ENCODE data around the gene MDFIC.

Gene MDFIC

DNA sequence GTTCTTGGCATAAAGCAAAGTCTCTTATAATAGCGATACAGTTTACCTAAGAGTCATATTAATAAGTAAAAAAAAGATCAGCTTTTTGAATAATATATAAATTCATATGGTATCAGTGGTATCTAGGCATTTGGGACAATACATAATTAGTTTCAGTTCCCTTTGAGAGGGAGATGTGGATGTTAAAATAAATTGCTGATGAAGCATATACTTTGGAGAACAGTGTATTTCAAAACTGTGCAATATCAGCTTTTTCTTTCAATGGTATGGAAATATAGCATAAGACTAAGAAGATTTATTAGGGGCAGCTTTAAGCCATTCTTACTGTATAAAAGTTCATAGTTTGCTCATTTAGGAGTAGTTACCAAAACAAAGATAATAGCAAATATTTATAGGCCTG is 35.5 kb downstream of the MDFIC start:
- no peak for DNase-seq

DNA sequence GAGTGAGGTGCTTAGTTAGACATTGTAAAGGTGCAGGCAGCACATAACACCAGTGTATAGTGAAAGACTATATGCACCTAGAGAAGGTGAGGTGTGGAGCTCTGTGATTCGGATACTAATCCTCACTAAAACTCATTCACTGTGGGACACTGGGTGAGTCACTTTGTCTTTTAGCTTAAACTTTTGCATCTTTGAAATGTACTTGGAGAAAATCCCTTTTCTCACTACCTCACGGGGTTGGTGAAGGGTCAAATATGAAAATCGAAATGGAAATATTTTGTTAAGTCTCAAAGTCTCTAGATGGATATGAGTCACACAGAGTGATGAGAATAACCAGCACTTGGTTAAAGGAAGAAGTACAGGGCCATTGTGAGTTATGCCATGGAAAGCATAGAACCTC is 38.0 kb downstream of the MDFIC start:
- no peak for DNase-seq

DNA sequence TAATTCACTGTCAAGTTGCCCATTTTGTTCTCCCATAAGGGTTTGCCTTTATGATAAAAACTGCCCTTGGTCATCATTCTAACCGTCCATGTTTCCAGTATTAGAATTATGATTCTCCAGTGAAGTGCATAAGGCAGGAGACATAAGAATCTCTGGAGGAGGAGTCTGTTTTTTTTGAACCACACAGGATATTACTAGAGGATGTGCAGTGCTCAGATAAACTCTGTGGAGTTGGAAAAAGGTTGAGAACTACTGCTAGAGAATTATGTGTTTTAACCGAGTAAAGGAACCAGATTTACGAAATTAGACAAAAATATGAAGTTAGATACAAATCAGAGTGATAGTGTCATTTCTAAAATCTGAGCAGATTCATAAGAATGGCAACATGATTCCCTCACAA is 40.5 kb downstream of the MDFIC start:
- no peak for DNase-seq

DNA sequence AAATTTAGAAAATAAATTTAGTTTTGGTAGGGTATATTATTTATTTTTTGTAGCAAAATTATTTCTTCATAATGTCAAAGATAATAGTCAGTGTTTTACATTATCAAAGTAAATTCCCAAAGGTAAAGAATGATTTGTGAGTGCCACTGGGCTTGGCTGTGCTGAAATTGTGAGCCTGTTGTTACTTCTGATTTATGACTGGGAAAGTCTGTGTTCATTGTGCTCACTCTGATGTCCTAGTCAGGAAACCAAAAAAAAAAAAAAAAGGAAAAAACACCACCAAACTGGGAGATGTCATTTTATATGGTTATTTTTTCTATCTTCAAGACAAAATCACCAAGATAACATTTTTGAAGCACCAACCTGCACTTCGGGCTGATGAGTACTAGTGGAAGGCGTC is 44.3 kb downstream of the MDFIC start:
- DNase-seq = no peak

DNA sequence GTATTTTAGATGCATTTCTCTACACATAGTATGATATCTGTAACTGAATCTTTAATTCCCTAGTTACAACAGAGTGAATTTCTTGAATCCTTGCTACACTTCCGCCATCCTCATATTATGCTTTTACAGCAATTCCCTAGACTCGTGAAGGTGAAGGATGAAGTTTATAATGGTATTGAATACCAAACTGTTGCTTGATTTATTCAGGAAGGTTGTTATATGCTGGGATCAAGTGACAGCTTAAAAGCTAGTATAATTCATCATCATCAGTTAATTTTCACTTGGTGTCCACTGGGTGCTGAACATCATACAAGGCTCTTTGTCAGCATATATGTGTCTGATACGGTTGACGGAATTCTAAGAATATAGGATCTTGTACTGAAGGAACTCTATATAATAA is 47.2 kb downstream of the MDFIC start:
- DNase-seq = no peak

DNA sequence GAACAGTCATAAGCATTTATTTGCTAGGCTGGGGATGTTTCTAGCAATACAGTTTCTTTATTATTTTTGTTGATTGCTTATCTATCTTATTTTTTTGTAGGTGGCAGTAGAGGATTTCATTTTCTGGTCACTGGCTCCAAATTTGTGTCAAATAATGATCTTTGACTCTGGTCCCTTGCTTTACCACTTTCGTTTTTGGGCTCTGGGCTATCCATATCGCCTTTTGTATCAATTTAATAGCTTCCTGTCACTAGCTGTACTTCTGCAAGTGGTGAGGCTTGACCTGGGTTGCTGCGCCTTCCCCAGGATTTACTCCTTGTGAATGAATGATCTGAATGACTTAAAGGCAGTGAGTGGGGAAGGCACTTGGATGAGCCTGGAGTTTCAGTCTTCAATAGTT is 48.4 kb downstream of the MDFIC start:
- DNase-seq = no peak

DNA sequence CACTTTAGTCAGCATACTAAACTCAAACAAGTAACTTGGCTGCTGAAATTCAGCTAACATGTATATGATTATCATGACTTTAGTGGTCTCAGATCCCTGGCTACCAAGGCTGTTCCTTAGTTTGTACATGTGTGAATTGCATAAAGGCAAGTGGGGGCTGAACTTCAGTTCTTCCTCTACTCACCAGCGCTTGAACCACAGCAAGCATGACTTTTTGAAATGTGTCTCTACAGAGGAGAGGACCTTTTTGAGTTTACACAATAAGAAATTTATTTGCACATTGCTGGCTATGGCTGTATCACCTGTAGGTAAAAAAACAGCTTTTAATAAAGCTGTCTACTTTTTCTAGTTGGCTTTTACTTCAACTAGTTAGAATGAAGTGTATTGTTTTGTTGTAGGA is 48.8 kb downstream of the MDFIC start:
- no peak for DNase-seq

DNA sequence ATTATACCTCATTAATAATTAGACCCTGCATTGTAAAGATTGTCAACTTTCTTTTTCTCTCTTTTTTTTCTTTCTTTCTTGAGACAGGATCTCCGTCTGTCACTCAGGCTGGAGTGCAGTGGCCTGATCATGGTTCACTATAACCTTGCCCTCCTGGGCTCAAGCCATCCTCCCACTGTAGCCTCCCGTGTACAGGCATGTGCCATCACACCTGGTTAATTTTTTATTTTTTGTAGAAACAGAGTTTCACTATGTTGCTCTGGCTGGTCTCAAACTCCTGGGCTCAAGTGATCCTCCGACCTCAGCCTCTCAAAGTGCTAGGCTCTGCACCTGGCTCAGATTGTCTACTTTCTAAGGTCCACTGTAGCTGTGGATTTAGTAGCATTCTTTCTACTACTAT is 50.7 kb downstream of the MDFIC start:
- DNase-seq = no peak

DNA sequence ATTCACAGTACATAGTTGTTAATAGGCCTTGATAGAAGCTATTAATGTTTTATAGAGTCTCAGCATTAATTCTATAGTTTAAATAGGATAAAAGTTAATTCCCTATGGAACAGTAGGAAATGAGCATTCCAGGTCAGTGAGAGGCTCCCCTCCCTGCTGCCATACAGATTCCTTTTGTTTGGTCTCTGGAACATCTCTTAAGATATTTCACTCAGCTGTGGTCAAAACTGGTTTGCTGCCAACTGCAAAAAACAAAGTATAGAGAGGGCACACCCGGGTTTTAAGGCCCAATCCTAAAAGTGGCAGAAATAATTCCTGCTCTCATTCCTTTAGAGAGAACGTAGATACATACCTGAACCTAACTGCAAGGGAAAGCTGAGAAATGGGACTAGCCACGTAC is 51.3 kb downstream of the MDFIC start:
- no peak for DNase-seq

DNA sequence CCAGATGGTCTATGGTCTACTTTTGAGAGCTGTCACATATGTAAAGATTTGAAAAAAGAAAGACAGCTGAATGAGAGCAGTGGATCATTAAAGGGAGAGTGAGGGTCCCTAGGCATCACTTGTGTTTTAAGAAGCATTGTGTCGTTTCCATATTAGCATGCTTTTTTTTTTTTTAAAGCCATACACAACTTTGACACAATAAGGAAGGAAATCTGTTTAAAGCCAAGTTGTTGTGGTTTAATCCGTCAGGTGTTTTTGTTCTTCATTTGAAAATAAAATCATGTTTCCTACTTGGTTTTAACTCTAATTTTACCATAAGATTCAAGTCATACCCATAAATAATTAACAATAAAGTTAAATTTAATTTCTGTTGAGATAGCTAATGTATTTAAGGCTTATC is 53.5 kb downstream of the MDFIC start:
- DNase-seq = no peak

DNA sequence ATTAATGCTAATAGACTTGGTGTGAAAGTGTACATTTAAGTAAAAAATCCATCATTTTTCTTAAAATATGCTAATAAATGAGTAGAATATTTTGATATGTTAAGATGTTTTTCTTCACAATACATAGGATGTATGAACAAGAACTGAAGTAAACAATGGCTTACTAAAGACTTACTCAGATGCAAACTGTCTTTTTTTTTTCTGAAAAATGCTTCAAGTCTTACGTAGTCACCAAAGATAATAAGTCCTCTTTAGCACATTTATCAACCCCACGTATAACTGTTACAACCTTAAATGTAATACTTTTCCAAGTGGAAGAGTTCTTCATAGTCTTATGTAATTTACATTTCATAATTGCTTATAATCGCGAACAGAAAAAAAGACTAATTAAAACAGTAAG is 54.8 kb downstream of the MDFIC start:
- DNase-seq = no peak

DNA sequence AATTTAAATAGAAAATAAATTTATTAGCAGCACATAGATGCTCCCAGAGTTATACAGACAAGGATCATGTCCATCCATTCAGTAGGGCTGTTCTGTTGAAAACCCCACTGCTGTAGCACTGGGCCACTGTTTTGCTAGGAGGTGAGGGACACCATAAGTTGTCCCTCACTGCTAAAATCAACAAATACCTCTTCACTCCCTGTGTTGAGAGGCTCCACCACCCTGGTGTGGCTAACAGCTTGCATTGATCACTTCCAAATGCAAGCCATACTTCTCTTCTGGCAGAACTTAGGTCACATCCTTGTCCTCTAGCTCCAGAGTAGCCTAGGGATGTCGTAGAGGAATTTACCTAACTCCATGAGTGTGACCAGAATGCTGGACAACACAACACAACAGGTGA is 55.4 kb downstream of the MDFIC start:
- no peak for DNase-seq

DNA sequence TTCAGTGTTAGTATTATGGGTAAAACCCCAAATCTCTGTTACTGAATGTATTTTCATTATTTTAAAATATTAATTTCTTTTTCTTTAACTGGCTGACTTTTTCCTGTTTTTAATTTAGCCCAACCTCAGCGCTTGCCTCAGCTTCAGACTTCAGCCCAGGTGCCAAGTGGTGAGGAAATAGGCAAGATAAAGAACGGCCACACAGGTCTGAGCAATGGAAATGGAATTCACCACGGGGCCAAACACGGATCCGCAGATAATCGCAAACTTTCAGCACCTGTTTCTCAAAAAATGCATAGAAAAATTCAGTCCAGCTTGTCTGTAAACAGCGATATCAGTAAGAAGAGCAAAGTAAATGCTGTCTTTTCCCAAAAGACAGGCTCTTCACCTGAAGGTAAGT is 57.5 kb downstream of the MDFIC start:
- DNase-seq = no peak

DNA sequence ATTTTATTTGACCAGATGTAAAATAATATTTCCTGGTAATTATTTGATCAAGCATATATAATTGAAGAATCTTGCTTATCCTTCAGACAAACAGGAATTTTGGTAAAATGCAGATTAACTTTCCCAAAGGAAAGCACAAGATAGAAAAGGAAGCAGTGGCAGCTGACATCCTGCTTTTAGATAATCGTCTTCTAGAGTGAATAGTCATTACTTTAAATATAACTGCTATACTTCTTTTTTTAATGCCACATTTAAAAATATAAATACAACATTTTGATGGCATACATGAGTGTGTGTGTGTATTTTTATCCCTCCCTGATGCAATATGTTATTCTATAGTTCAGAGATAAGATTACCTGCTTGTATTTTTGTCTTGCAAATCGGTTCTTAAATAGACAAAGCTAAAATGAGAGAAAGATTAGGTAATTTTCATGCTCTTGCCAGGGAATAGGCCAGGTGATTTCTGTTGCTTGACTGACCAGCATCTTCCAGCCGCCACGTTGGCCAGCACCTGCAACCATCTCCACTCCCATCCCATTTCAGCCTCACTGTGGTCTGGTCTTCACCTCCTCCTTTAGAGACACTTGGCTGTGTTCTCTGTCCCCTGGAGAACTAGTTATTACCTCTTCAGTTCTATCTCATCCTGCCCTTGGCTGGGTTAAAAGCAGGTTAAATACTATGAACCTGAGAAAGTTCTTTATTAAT is 58.1 kb downstream of the MDFIC start:
- DNase-seq = no peak

DNA sequence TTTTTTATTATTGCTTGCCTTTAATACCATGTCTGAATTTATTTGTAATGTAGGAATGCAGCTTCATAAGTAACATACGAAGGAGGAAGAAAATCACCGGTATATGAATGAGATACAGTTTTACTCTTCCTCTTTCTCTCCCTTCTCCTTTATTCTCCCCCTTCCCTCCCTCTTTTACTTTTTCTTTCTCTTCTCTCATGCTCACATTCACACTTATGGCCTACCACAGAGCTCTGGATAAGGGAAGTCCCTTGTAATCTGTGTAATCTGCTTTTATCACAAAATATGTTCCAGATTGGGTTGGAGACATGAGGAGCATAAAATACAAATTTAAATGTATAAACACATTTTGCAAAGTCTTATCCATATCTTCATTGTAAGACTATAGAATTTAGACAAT is 59.4 kb downstream of the MDFIC start:
- DNase-seq = no peak

DNA sequence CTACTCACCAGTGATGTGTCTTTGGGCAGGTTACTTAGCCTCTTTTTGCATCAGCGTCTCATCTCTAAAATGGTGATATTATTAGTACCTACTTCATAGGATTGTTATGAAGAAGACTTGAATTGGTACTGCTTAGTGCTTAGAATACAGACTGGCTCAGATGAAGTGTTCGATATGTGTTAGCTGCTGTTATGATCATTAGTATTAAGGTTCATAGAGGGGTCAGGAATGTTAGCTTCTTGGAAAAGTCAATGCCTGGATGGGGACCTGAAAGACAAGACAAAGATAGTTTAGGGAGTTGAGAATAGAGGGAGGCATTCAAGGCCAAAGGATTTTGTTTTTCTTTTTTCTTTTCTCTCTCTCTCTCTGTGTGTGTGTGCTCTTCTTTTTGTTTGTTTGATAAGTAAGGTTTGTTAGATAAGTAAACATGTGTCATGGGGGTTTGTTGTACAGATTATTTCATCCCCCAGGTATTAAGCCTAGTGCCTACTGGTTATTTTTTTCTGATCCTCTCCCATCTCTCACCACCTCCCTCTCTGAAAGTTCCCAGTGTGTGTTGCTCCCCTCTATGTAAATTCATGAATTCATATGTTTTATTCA is 63.3 kb downstream of the MDFIC start:
- DNase-seq = no peak

DNA sequence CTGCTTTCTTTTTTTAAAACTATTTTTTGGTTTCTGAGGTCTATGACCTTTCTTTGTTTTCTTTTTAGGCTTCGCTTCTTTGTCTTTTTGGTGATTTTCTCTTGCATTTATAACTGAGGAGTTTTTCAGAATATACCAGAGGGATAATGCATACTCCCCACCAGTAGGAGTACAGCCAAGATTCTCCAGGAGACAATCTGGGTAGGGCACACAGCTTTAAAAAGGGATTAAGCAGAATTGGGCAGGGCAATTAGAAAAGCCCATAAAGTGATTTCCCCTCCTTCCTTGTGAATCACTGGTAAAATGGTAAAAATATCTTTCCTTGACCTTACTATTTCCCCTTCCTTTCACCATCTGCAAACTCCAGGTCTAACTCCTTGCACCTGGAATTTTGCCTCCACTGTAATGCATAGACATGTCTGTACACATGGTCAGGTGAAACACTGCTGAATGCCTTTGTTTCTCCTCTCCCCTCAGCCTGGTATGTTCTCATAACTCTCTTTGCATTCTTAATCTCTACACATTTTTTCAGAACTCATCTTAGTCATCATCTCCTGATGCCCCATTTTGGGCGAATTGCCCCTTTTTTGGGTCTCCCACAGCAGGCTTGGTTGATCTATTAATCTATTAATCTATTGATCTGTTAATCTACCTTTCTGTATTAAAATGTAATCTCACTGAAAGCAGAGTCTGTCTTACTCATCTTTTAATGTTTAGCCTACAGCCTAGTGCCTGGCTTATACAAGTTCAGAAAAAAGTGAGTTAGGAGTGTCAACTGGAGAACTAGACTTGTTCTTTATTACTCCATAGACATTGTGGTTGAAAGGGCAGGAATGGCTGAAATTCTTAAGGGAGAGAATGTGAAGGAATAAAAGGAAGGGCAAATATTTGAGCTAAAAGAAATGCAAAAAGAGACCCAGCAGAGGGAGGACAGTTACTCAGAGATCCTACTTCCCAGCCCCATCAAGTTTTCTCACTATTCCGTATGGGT is 64.6 kb downstream of the MDFIC start:
- DNase-seq = no peak

DNA sequence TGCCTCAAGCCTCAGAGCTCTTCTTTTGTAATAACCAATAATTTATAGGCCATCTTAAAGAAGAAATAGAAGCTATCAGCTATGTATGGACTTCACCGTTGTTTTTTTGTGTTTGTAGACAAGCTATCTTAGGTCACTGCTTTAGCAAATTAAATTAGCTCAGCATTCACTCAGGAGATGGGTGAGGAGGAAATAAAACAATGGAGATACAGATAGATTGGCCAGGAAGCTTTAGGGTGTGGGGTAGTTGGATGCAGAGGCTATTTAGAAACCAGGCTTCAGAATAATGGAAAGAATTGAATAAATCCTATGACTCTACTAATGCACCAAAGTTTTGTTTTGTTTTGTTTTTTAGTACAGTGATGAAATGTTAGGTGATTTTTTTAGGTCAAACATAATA is 66.1 kb downstream of the MDFIC start:
- DNase-seq = no peak

DNA sequence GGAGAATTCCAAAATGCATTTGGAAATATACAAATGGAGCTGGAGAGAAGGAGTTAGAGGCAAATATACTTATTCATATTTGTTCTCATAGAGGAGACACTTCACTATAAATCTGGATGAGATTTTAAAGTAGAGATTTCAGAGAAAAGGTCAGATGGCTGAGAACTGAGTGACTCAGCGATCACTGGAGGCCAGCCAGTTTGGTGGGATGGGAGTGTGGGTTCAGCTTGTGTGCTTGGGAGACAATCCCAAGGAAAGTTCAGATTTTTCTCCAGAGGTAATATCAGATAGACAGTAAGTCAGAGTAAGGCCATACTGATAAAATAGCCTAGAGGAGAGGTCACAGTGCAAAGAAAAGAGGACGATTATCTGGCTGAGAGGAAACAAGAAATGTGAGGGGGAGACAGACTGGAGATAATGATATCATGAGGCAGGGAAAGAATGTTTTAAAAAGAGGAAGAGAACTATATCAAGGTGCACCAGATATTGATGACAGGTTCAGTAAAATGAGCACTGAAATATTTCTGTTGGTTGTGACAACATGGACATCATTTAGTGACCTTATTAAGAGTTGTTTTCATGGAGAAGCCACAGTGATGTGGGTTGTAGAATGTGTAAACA is 67.0 kb downstream of the MDFIC start:
- DNase-seq = no peak

DNA sequence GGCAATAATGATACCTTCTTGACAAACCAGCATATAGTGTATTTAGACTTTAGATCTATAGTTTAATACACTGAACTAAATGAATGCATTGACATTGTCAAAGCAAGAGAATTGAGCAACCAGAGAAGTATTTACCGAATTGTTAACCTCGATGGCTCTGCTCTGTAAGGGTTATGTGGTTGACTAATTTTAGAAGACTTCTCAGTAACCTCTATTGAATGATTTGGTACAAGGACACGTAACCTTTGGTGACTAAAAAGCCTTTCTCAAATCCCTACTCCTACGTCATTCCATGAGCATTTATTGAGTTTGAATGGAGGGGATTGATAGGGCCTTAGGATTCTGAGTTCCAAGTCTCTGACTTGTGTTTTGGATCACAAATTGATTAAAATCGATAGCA is 67.6 kb downstream of the MDFIC start:
- DNase-seq = no peak

DNA sequence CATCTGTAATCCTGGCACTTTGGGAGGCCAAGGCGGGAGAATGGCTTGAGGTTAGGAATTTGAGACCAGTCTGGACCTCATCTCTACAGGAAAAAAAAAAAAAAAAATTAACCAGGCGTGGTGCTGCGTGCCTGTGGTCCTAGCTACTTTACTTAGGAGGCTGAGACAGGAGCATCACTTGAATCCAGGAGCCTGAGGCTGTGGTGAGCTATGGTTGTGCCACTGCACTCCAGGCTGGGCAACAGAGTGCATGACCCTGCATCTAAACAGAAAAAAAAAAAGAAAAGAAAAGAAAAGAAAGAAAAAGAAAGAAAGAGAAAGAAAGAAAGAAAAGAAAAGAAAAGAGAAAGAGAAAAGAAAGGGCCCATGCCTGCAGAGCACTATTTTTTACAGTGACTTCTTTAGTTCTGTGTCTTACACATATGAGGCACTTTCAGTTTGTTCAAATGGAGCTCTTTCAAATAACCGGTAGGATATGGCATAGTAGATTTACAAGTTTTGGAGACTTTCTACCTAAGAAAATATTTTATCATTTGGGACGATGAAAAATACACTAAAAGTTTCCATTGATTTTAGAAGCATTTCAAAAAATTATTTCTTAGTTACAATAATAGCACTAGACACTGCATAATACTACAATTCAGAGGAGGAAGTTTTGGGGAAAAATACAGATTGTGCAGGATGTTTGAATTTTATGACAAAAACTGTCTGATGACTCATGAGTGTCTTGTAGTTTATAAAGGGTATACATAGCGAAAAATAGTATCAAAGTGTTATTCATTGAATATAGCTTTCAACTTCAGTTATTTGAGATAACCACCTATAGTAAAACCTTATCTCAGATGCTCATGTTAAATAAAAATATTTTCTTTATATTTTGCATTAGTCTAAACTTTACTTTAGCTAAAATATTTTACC is 75.9 kb downstream of the MDFIC start:
- DNase-seq = no peak

DNA sequence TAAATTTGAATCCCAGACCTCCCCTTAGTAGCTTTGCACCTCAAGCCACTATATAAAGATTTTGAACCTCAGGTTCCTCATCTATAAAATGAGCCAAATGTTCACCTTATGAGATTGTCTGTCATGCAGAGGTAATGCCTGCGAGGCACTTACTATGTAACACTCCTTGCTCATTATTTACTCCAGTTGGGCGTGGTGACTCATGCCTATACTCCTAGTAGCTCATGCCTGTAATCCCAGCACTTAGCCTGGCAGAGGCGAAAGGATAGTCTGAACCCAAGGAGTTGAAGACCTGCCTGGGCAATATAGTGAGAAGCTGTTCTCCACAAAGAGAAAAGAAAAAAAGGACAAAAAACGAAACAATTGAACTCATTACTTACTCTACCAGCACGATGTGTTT is 82.2 kb downstream of the MDFIC start:
- DNase-seq = no peak

Data from NCI-H510A (cell line).